Large intestine (tissue), 3 donors: ENCODE measurements around the gene PTPN23. TPM values are rescaled to one million over a fixed set of nuclear protein-coding genes. Genes with fewer than 3 reads are reported as not detected.
"Not testable (repeated sequence)": the region's sequence is repeated elsewhere in the genome, so short reads cannot be mapped to it uniquely, and the experiment has no call there.

Experiments used
- DNase-seq, 2 donors: peaks; one replicate each; pipeline versions ENCODE4 v3.0.0 to v3.0.0-alpha.2; 2013
- H3K27ac ChIP-seq: one replicate; pipeline ENCODE4 v1.5.1; 2013; ENCODE audit warnings: low read length
- H3K27me3 ChIP-seq: 2 replicates; pipeline ENCODE4 v1.6.1; 2013; ENCODE audit warnings: low read length; ENCODE audit not compliant: control insufficient read depth, insufficient read depth
- H3K36me3 ChIP-seq: 2 replicates; pipeline ENCODE4 v1.6.1; 2013; ENCODE audit warnings: low read length; ENCODE audit not compliant: control insufficient read depth, insufficient read depth
- H3K4me1 ChIP-seq: one replicate; pipeline ENCODE4 v1.6.1; 2013; ENCODE audit warnings: low read length; ENCODE audit not compliant: control insufficient read depth, insufficient read depth
- H3K4me3 ChIP-seq: one replicate; pipeline ENCODE4 v1.5.1; 2013; ENCODE audit warnings: low read length
- H3K9me3 ChIP-seq: one replicate; pipeline ENCODE4 v1.6.1; 2013; ENCODE audit warnings: mild to moderate bottlenecking, low read depth, low read length, moderate library complexity; ENCODE audit not compliant: control insufficient read depth
- WGBS: methylation state at CpG from one replicate; pipeline ENCODE4 v1.1.5; 2013; ENCODE audit warnings: low lambda C conversion rate; ENCODE audit not compliant: insufficient coverage; 5-methylcytosine and 5-hydroxymethylcytosine counted together
- polyA plus RNA-seq: library from polyadenylated mRNA; unstranded; fragments of 120-200 nt; gene quantifications from one replicate; pipeline ENCODE4 v1.2.1, GENCODE V29; 2013

The PTPN23 gene
- polyA plus RNA-seq, 1 donor, result 33.8 TPM

DNA sequence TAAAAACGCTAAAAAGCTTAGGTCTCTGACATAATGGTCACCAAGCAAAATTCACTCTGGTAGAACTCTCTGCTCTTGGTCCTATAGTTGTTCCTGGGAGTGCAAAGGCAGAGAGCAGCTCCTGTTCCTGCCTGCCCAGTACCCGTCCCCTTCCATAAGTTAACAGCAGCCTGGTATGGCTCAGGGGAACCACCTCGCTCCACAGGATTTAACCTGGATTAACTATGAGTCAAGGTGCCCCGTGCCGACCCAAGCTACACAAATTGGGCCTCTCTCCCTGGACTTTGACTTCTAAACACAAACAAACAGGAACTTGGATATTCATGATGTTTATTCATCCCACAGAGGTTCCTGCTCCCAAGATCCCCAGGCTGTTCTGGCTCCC is 62.8 kb downstream of the PTPN23 start:
- peak; percentile 71 to 87 for DNase-seq

DNA sequence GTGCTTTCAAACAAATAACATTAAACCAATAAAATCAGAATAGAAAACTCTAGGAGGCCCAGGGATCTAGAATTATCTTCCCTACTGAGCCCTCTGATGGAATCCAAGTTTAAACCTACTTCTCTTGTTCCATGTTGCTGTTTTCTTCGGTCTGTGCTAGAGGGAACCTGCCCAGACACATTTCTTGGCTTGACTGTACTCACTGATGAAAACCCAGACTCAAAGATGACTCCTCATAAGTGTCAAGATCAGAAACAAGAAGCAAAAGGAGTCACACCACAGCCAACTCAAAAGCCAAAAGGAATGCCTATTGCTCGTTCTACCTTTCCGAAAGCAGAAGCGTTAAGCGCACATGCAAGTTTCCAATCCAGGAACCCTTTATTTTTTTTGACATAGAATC is 63.3 kb downstream of the PTPN23 start:
- H3K4me3 ChIP-seq, result no peak overlapping the region
- peaks cover 36% of the 10 kb centered on the region for H3K4me1 ChIP-seq
- H3K36me3 ChIP-seq, result peaks cover 9% of the 10 kb centered on the region
- WGBS, result no CpG with 5 or more reads among the region's 5 CpGs
- peaks cover 2% of the 10 kb centered on the region for H3K9me3 ChIP-seq
- peak overlapping the region; percentile 97 for H3K27ac ChIP-seq
- no peaks in the 10 kb centered on the region for H3K27me3 ChIP-seq
- no peak for DNase-seq

More for the DNA sequence above, 62.8 kb downstream of the PTPN23 start:
- Histone ChIP-seq H3K4me3 (no peak overlapping the region), H3K4me1 (peaks cover 36% of the 10 kb centered on the region), H3K36me3 (peaks cover 11% of the 10 kb centered on the region), H3K27ac (peak overlapping the region; percentile 97), H3K9me3 (peaks cover 2% of the 10 kb centered on the region), H3K27me3 (no peaks in the 10 kb centered on the region)
- no CpG with 5 or more reads among the region's 5 CpGs for WGBS

DNA sequence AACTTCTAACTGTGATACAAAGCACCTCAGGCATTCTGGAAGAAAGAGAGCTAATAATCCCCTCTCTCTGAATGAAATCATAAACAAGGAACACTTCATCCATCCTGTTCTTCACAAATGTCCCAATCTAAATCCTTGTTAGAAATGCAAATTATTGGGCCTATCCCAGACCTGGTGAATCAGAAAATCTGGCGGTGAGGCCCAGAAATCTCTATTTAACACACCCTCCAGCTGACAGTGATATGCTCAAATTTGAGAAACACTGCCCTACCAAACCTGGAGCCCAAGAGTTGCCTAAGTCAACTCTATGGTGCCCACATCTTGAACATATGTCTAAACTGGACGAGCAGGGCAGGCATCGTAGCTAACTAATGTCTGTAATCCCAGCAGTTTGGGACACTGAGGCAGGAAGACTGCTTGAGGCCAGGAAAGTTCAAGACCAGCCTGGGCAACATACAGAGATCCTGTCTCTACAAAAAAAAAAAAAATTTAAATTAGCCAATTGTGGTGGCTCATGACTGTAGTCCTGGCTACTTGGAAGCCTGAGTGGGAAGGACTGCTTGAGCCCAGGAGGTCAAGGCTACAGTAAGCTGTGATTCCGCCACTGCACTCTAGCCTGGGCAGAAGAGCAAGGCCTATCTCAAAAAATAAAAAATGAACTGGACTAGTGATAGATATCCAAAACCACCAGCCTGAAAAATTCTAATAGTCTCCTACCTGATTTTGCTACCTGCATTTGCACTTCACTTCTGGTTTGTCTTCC is 71.8 kb downstream of the PTPN23 start:
- Histone ChIP-seq H3K27ac (no peak overlapping the region), H3K4me3 (no peak overlapping the region), H3K36me3 (no peaks in the 10 kb centered on the region), H3K9me3 (no peaks in the 10 kb centered on the region), H3K4me1 (no peaks in the 10 kb centered on the region), H3K27me3 (no peaks in the 10 kb centered on the region)
- no peak for DNase-seq
- WGBS, result no CpG with 5 or more reads among the region's 4 CpGs

- peaks cover 2% of the 10 kb centered on the region for H3K36me3 ChIP-seq
- H3K27ac ChIP-seq, result no peak overlapping the region
- no peaks in the 10 kb centered on the region for H3K27me3 ChIP-seq
- 100% methylated on average over 1 of the region's 3 CpGs for WGBS
- peak in 1 of 2 donors; percentile 8 for DNase-seq
- H3K4me1 ChIP-seq, result no peaks in the 10 kb centered on the region
- H3K9me3 ChIP-seq, result no peaks in the 10 kb centered on the region
- H3K4me3 ChIP-seq, result no peak overlapping the region
Measured at GRCh38 chr3:47455806-47456452, 75.1 kb downstream of the PTPN23 start.

DNA sequence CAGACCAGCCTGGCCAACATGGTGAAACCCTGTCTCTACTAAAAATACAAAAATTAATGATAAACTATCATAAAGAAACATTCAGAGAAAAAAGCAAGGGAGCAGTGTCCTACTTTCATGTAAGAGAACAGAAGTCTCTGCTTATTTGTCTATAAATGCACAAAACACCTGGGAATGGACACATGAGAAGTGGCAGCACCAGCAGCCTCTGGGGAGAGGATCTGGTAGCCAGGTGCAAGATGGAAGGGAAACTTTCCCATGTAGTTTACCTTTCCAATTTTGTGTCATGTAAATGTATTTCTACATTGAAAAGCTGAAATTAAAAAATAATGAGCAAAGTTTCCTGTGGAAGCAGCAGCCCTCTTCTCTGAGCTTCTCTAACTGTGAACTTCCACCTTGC is 76.2 kb downstream of the PTPN23 start:
- Histone ChIP-seq H3K4me1 (no peaks in the 10 kb centered on the region), H3K4me3 (no peak overlapping the region), H3K27ac (no peak overlapping the region), H3K36me3 (peaks cover 2% of the 10 kb centered on the region), H3K27me3 (no peaks in the 10 kb centered on the region), H3K9me3 (no peaks in the 10 kb centered on the region)
- no peak for DNase-seq

GRCh38 chr3:47459534-47460085 is 78.8 kb downstream of the PTPN23 start:
- H3K4me1 ChIP-seq, DNase-seq, H3K4me3 ChIP-seq, H3K27me3 ChIP-seq, H3K9me3 ChIP-seq, H3K27ac ChIP-seq, H3K36me3 ChIP-seq: not testable (repeated sequence)
- WGBS, result 100% methylated on average over 2 of the region's 9 CpGs

Other genes starting within 250 kb of the PTPN23 start
- gene SETD2, start 216.9 kb upstream of the PTPN23 start, polyA plus RNA-seq, result 37.1 TPM
- 11.2 TPM for gene KIF9, start 98.2 kb upstream of the PTPN23 start, polyA plus RNA-seq
- 11.2 TPM for gene KLHL18, start 98.1 kb upstream of the PTPN23 start, polyA plus RNA-seq
- gene SCAP, start 94.9 kb downstream of the PTPN23 start, polyA plus RNA-seq, result 64.4 TPM
- 28.0 TPM for gene ELP6, start 132.7 kb downstream of the PTPN23 start, polyA plus RNA-seq
- gene CSPG5, start 197.8 kb downstream of the PTPN23 start, polyA plus RNA-seq, result 2.3 TPM